Endothelial cell of umbilical vein (primary cell): ENCODE data around the gene CDK17.

Experiments
- CTCF ChIP-seq, 2 donors: IDR thresholded peaks; 1 replicate in 1 of 2; 2 replicates in 1 of 2; pipeline ENCODE4 v1.5.1; 2011; ENCODE audit warnings: low read length in 2 of 2, mild to moderate bottlenecking in 2 of 2, moderate library complexity in 2 of 2, control low read depth in 1 of 2, inconsistent platforms in 1 of 2, low read depth in 1 of 2; ENCODE audit not compliant: insufficient read depth in 1 of 2; ENCODE audit errors: extremely low read depth in 1 of 2
- EZH2 ChIP-seq: IDR thresholded peaks from 2 replicates; pipeline ENCODE4 v1.6.1; 2012; ENCODE audit warnings: borderline replicate concordance, low read depth, mild to moderate bottlenecking, moderate library complexity, low read length, inconsistent platforms; ENCODE audit not compliant: severe bottlenecking
- FOS ChIP-seq: IDR thresholded peaks from 2 replicates; pipeline ENCODE4 v1.6.1; 2011; ENCODE audit warnings: mild to moderate bottlenecking, low read length, moderate library complexity, borderline replicate concordance; ENCODE audit not compliant: insufficient read depth
- GATA2 ChIP-seq: IDR thresholded peaks from 2 replicates; pipeline ENCODE4 v1.7.0; 2011; ENCODE audit warnings: low read depth, mild to moderate bottlenecking, moderate library complexity, mixed read lengths, low read length; ENCODE audit not compliant: insufficient read length, insufficient read depth
- JUN ChIP-seq: IDR thresholded peaks from 2 replicates; pipeline ENCODE4 v1.6.1; 2011; ENCODE audit warnings: borderline replicate concordance, low read depth; ENCODE audit not compliant: insufficient read length, insufficient read depth
- MAX ChIP-seq: IDR thresholded peaks from 2 replicates; pipeline ENCODE4 v1.6.1; 2011; ENCODE audit not compliant: insufficient read depth, insufficient read length
- MYC ChIP-seq: IDR thresholded peaks from one replicate; pipeline ENCODE4 v1.6.1; 2011; ENCODE audit warnings: mild to moderate bottlenecking, low read depth, low read length
- POLR2A ChIP-seq: IDR thresholded peaks from 2 replicates; pipeline ENCODE4 v1.6.1; 2012; ENCODE audit warnings: low read depth, mild to moderate bottlenecking, control low read depth, low read length
- POLR2AphosphoS5 ChIP-seq: IDR thresholded peaks from 2 replicates; pipeline ENCODE4 v1.6.1; 2012; ENCODE audit warnings: low read depth, mild to moderate bottlenecking, control low read depth, low read length, moderate library complexity; ENCODE audit not compliant: insufficient read depth

GRCh38 chr12:96414637-96415036 is 14.4 kb upstream of the CDK17 start:
- TF ChIP-seq CTCF (IDR thresholded peaks at IDR 0.05; ENCODE audit: extremely low read depth in 1 of 2, insufficient read depth in 1 of 2, low read depth in 1 of 2, low read length in 2 of 2) (no peak), POLR2AphosphoS5 (no peak), FOS (no peak), POLR2A (no peak), MAX (no peak), EZH2 (no peak), MYC (no peak), JUN (no peak), GATA2 (no peak)
